Measurements from ENCODE around the gene ZNF266.

ZNF266 gene

GRCh38 chr19:9435279-9436268 lies at the start of gene ZNF266:
Gene ZNF266, minus strand, starts transcription at chr19:9435573. Its CDS starts 15,484 bp downstream, at chr19:9420089.
- DNase-seq, result peak; percentile 69 to 80

GRCh38 chr19:9485140-9485539 lies 49.8 kb upstream of the ZNF266 start:
- no peak for DNase-seq

GRCh38 chr19:9474975-9475374 lies 39.6 kb upstream of the ZNF266 start:
- DNase-seq, result no peak

- DNase-seq, result no peak
Measured at GRCh38 chr19:9467161-9467560, 31.8 kb upstream of the ZNF266 start.

- DNase-seq, result no peak
Measured at GRCh38 chr19:9461938-9462337, 26.6 kb upstream of the ZNF266 start.

GRCh38 chr19:9456018-9456689 lies 20.8 kb upstream of the ZNF266 start:
- DNase-seq, result no peak

- DNase-seq, result no peak
Measured at GRCh38 chr19:9453953-9454352, 18.6 kb upstream of the ZNF266 start.

- DNase-seq, result no peak
Measured at GRCh38 chr19:9445037-9445436, 9.7 kb upstream of the ZNF266 start.

GRCh38 chr19:9436358-9436757 lies 985 bp upstream of the ZNF266 start:
- DNase-seq, result no peak

GRCh38 chr19:9431475-9431874 lies 3.9 kb downstream of the ZNF266 start:
- peak in 1 of 2 donors; percentile 0 for DNase-seq

GRCh38 chr19:9430444-9430843 lies 4.9 kb downstream of the ZNF266 start:
- no peak for DNase-seq

- DNase-seq, result no peak
Measured at GRCh38 chr19:9427941-9428340, 7.4 kb downstream of the ZNF266 start.

- no peak for DNase-seq
Measured at GRCh38 chr19:9413240-9413954, 22.0 kb downstream of the ZNF266 start.

GRCh38 chr19:9407827-9408226 lies 27.5 kb downstream of the ZNF266 start:
- DNase-seq, result no peak

- DNase-seq, result peak; percentile 0 to 6
Measured at GRCh38 chr19:9406798-9407352, 28.5 kb downstream of the ZNF266 start.

GRCh38 chr19:9381361-9381785 lies 54.0 kb downstream of the ZNF266 start:
- no peak for DNase-seq

- DNase-seq, result no peak
Measured at GRCh38 chr19:9370738-9371619, 64.4 kb downstream of the ZNF266 start.

- DNase-seq, result peak in 1 of 2 donors; percentile 3
Measured at GRCh38 chr19:9362905-9363304, 72.5 kb downstream of the ZNF266 start, which contains the start of gene ZNF177. Gene ZNF177, plus strand, starts transcription at chr19:9363013. Its CDS starts 15,299 bp downstream, at chr19:9378312.
